GM10847 (cell line): ENCODE measurements around the gene ATG13.

Source experiments
- POLR2A ChIP-seq: IDR thresholded peaks from 2 replicates; pipeline ENCODE4 v1.6.1; 2011; ENCODE audit not compliant: insufficient read length; ENCODE audit errors: extremely low read depth

Gene ATG13

DNA sequence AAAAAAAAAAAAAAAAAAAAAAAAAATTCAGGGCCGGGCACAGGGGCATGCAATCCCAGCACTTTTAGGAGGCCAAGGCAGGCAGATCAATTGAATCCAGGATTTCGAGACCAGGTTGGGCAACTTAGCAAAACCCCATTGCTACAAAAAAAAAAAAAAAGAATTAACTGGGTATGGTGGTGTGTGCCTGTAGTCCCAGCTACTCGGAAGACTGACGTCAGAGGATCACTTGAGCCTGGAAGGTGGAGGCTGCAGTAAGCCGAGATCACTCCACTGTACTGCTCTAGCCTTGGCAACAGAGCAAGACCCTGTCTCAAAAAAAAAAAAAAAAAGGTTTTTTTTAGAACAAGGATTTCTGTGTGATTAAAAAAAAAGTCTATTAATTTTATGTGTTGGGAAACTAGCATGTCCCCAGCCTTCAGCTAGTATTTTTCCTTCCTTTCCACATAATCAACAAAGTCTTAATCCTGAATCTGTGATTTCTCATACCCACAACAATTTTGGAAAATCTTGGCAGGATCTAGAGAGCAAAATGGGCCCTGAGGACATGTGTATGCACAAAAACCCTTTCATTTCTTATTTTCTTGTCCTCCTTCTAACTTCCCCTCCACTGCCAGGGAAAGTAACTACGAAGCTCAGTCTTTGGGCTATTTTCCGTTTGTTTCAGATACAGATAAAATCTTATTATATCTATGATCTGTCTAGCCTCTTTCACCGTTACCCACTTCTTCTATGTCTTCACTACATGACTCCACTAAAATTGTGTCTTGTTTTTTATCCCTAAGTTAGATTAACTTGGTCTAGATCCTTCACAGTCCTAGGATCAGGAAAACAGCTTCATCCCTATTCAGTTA is 17.8 kb upstream of the ATG13 start:
- TF ChIP-seq POLR2A = no peak

DNA sequence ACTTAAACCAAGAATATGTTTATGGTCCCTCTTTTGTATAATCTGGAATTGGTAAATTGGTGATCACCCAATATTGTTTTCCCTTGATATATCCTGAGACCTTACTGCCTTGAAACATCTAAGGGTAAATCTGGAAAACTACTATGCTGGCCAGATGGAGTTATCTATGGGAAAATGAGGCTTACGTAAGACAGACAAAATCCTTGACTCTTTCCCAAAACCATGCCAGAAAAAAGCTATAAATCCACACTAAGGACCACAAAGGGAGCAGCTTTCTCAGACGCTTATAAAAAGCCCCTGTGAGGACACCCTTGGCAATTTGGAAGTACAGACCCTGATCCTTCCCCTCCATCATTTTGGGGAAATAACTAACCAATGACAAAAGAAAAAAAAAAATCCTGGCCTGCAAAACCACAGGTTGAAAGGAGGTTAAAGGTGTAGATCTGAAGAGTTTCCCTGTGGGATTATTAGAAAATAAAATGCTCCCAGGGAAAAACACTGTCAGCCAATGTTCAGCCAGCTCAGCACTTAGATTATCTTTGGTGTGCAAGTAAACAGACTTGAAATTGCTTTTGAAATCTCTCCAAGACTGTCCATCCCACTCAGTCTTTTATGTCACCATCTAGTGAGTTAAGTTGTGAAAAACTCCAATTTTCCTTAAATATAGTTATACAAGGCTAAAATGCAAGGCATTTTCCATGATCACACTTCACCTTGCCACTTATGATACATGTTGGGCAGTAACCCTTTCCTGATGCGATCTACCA is 17.0 kb upstream of the ATG13 start:
- no peak for TF ChIP-seq POLR2A

DNA sequence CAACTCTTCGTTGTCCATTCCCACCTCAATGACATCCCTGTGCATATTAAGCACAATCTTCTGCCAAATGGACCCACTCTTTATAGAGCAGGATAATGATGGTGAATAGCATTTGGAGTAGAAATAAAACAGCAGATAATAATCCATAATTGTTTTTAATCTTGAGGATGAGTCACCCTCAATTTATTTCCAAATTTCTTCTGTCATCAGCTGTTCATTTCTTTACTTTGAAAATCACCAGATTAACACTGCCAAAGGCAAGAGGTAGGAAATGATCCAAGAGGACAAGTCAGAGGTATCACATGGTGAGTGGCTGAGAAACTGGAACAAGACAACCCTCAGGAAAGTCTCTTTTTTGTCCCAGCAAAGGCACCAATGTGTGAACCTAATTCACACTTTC is 16.2 kb upstream of the ATG13 start:
- TF ChIP-seq POLR2A = no peak

DNA sequence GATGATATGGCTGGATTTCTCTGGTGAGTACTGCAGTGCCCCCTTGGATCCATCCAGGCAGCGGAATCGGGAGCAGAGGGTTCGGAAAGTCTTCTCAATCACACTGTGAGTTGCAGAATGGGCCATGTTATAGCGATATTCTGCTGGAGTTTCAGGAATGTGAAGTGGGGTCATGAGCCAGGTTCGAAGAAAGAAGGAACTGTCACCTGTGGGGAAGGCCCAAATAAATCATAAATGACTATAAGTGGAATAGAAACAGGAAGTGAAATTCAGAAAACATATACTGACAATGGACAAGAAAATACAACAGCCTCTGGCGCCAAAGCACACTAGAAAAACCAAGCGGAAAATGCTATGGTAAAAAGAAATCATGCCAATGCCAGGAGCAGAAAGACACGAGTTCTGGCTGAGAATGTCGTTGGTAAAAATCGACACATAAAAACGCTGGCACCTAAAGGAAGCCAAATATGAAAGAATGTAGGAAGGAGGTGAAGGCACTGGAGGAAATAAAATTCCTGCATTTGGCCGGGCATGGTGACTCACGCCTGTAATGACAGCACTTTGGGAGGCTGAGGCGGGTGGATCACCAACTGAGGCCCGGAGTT is 13.5 kb upstream of the ATG13 start:
- no peak for TF ChIP-seq POLR2A

DNA sequence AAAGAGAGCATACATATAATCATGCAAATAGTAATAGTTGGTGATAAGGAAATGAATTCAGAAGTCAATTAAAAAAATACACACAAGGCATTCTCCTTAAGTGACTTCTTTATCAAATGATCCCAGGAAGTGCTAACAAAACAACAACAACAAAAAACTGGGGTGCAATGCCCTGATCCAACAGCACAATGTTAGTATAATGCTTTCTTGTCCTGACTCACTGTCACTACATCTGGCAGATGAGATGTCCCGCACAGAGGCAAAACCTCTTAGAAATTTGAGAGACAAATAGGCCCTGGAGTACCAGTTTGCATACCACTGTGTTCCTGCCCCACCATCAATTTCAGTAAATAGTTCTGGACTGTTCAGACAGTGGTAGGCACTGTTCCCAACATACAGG is 12.6 kb upstream of the ATG13 start:
- TF ChIP-seq POLR2A = no peak

DNA sequence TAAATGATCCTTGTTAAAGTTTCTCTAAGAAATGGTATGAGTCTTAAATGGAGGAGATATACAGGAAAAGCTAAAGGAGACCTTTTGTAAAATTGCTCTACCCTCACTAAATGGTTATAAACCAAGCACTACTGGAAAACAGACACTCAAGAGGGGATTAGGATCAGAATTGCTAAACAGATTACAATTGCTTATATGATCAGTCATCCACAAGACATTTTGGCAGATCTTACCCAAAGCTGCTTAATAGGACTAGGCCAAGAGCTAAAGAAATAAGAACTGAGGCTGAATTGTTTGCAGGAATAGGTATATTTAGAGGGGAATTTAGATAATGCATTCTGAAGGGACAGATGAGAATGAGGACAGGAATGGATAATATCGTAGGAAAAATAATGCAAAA is 9.8 kb upstream of the ATG13 start:
- TF ChIP-seq POLR2A = no peak

DNA sequence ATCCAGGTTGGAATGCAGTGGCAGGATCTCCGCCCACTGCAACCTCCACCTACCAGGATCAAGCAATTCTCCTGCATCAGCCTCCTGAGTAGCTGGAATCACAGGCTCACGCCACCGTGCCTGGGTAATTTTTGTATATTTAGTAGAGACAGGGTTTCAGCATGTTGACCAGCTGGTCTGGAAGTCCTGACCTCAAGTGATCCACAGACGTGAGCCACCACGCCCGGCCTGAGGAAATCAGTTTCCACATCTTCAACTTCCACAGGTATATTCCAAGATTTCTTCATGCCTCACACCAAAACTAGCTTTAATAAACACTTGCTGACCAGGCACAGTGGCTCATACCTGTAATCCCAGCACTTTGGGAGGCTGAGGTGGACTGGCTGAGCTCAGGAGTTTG is 8.0 kb upstream of the ATG13 start:
- TF ChIP-seq POLR2A = no peak

DNA sequence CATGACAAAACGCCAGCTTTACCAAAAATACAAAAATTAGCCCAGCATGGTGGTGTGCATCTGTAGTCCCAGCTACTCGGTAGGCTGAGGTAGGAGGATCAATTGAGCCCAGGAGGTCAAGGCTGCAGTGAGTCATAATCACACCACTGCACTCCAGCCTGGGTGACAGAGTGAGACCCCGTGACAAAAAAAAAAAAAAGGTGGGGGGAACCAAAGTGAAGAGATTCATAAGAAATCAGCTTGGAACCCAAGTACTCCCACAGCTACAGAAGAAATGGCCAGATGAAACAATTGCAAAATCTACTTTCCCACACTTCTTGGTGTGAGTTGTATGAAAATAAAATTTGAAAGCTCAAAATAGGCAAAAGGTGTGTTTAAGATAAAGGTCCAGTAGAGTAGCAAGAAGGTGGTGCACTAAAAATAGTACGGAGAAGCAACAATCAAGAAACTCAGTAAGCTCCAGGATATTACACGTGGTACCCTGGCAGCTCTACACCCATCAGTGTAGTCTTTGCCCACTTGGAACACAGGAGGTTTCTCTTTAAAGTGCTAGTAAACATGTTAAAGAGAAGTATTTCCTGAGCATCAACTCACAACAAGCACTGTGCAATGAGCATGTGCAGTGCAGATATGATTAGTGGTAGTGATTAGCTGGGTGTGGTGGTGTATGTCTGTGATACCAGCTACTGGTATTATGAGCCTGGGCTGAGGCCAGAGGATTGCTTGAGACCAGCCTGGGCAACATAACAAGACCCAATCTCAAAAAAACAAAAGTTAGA is 5.6 kb upstream of the ATG13 start:
- no peak for TF ChIP-seq POLR2A

DNA sequence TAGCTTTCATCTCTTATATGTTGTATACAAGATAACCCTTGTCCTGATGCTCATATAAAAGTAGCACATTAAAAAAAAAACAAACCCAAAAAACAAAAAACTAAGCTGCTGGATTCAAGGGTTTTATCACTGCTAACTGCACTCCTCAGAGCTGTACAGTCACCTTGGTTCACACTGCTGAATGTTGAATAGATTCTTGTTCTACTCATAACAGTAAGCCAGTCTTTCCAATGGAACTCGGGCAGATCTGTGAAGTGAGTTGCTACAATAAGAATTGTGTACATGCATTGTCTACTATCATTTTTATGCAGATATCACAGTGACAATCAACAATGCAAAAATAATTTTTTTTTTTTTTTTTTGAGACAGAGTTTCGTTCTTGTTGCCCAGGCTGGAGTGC is 5.0 kb upstream of the ATG13 start:
- TF ChIP-seq POLR2A = no peak

DNA sequence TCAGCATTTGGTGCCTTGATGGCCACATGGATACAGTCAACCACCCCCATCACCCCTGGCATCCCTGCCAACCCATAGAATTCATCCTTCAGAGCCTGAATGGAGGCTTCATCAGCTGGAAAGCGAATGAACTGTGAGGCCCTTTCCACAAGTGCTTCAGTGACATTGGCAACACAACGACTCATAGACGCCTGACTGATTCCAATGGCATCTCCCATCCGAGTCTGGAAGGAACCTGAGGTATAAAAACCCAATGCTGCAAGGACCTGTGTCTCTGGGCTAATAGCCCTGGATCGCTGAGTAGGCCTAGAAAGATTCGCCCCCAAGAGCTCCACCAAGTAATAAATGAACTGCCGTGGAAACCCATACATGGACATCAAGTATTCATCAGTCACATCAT is 1.6 kb upstream of the ATG13 start:
- TF ChIP-seq POLR2A = no peak

DNA sequence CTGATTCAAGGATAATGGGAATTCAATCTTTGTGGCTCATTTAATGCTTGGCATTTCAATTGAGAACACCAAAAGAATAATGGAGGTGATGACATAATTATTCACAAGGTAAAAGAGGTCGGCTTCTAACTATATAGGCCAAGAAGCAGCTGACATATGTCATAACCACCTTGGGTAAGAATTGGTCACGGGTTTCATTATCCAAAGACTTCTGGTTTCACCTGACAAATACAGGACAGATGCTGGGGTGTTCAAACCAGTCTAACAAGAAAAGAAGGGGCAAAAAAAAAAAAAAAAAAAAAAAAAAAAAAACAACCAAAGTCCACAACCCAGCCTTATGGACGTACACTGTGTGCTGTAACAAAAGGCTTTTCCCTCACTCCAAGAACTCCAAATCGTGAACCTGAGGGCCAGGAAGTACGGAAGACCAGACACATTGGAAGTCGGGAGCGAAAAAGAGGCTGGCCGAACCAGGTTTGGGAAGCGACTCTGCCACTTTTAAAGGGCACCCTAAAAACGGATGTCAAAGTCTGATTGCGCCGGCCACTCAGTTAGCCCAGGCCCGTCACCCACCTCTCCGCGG is 711 bp upstream of the ATG13 start:
- no peak for TF ChIP-seq POLR2A

DNA sequence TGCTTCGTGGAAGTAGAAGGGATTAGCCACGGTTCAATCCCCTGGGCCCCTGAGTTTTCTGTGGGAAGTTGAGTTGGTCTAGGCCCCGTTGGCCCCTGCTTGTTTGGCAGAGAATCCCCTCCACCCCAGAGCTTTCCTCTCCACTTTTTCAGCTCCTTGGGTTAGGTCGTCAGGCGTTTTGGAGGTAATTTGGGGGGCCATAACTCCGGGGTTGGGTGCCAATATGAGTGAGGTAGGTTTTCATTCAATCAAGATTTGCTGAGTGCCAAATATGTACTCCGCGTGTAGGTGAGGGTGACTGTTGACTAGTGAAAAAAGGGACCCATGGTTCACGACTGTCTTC is 590 bp downstream of the ATG13 start:
- TF ChIP-seq POLR2A = no peak

DNA sequence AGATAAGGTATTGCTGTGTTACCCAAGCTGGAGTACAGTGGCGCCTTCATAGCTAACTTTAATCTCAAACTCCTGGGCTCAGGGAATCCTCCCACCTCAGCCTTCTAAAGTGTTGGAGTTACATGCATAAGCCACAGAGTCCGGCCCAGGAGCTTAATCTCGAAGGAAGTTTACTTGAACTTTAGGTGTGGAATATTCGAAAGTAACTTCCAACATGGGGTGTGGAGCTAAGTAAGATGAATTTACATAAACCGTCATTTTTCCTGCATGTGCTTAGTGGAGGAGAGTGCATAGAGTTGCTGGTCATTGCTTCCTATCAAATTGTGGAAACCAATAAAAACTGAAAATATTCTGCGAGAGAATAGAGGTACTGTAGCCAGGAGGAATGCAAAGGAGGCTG is 1.5 kb downstream of the ATG13 start:
- no peak for TF ChIP-seq POLR2A

DNA sequence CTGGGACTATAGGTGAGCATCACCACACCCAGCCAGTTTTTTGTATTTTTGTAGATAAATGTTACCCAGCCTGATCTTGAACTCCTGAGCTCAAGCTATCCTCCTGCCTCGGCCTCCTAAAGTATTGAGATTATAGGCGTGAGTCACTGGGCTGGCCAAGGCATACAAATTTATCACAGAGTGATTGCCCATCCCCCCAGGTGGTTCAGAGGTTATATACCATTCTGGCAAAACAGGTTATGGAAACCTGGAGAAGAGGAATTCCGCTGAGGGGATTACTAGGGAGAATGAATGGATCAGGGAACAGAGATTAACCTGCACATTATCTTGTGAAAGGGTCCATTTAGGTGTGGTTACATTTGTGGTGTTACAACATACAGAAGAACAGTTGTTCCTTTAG is 8.1 kb downstream of the ATG13 start:
- no peak for TF ChIP-seq POLR2A

DNA sequence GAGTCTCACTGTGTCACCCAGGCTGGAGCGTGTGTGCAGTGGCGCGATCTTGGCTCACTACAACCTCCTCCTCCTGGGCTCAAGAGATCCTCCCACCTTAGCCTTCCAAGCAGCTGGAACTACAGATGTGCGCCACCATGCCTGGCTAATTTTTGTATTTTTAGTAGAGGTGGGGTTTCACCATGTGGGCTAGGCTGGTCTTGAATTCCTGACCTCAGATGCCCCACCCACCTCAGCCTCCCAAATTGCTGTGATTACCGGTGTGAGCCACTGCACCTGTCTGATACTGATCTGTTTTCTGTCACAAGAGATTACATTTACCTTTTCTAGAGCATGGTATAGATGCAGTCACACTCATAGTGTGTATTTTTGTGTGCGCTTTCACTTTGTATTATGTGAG is 11.6 kb downstream of the ATG13 start:
- TF ChIP-seq POLR2A = no peak
